Fibroblast of the aortic adventitia (primary cell): ENCODE data around the gene FADS2. TPM values are rescaled to one million over a fixed set of nuclear protein-coding genes. Genes with fewer than 3 reads are reported as not detected.
A peak's percentile ranks its signal among the peaks of the same experiment; 100 is the strongest.

Experiments
- DNase-seq: peaks from one replicate; pipeline ENCODE4 v3.0.0-alpha.2; 2010; ENCODE audit warnings: low read depth
- H3K4me3 ChIP-seq: 2 replicates; pipeline ENCODE4 v1.5.1; 2011; ENCODE audit warnings: low read depth, mild to moderate bottlenecking, control low read depth, low read length, moderate library complexity
- CTCF ChIP-seq: IDR thresholded peaks from 2 replicates; pipeline ENCODE4 v1.5.1; 2011; ENCODE audit warnings: mild to moderate bottlenecking, low read length, control low read depth, inconsistent platforms; ENCODE audit not compliant: insufficient read depth
- total RNA-seq: library from RNA; depleted of rRNA; stranded (reverse); fragments of >200 nt; gene quantifications from 2 replicates; pipeline ENCODE4 v1.2.3, GENCODE V29; 2012; ENCODE audit warnings: low replicate concordance

The FADS2 gene
- total RNA-seq, 1 donor = 125 TPM

DNA sequence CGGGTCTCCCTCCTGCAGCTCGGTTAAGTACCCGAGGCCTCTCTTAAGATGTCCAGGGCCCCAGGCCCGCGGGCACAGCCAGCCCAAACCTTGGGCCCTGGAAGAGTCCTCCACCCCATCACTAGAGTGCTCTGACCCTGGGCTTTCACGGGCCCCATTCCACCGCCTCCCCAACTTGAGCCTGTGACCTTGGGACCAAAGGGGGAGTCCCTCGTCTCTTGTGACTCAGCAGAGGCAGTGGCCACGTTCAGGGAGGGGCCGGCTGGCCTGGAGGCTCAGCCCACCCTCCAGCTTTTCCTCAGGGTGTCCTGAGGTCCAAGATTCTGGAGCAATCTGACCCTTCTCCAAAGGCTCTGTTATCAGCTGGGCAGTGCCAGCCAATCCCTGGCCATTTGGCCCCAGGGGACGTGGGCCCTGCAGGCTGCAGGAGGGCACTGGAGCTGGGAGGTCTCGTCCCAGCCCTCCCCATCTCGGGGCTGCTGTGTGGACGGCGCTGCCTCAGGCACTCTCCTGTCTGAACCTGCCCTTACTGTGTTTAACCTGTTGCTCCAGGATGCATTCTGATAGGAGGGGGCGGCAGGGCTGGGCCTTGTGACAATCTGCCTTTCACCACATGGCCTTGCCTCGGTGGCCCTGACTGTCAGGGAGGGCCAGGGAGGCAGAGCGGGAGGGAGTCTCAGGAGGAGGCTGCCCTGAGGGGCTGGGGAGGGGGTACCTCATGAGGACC lies 38.3 kb downstream of the FADS2 start:
- no peak for DNase-seq
- H3K4me3 ChIP-seq = no peak overlapping the region
- no peak for TF ChIP-seq CTCF

GRCh38 chr11:61866958-61867343 lies 38.9 kb downstream of the FADS2 start:
- no peak for DNase-seq
- no peak for TF ChIP-seq CTCF

GRCh38 chr11:61868571-61869428 lies 40.7 kb downstream of the FADS2 start:
- no peak for DNase-seq
- TF ChIP-seq CTCF = no peak
- no peak overlapping the region for H3K4me3 ChIP-seq

More at GRCh38 chr11:61866958-61867343, 38.9 kb downstream of the FADS2 start:
- H3K4me3 ChIP-seq = no peak overlapping the region

DNA sequence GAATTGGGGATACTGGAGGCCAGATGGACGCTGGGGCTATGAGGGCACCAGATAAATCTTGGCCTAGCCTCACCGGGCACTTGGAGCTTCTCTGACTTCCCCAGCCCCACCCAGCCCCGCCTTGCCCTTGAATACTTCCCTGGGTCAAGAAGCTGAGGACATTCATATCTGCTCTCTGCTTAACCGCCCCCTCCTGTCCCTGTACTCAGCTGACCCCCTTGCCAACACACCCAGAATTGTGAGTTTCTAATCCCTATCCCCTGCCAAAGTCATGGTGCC lies 41.3 kb downstream of the FADS2 start:
- no peak overlapping the region for H3K4me3 ChIP-seq
- no peak for TF ChIP-seq CTCF
- no peak for DNase-seq

DNA sequence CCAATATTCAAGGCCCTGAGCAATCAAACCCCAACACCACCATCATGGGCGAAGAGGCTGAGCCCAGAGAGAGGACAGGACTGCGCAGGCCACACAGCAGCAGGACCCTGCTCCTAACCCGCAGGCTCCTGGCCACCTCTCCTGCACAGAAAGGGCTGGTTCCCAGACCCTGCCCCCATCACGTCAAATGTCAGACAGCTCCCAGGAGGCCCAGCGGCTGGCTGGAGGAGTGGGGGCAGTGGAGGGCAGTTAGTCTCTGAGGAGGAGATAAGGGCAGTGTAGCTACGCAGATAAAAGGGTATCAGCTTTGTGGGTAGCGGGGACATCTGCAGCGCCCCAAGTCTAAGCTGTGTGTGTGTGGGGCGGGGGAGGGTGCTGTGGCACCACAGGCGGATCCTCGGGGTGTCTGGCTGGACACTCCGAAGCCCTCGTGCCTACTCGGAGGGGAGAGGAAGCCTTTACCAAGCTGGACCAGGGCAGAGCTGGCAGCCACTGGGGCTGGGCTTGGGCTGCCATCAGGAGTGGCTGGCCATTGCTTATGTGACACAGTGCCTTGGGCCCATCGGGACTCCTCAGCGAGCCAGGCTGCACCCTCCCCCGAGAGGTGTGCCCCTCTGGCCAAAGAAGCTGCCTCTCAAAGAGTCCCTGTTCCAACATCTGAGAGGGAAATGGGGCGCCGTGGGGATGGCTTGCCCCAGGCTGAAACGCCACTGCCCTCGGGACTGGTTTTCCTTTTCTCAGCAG lies 41.8 kb downstream of the FADS2 start:
- no peak for DNase-seq
- H3K4me3 ChIP-seq = no peak overlapping the region
- TF ChIP-seq CTCF = no peak

- TF ChIP-seq CTCF = no peak
- H3K4me3 ChIP-seq = no peak overlapping the region
- peak; percentile 50 for DNase-seq
These were observed 42.5 kb downstream of the FADS2 start for GRCh38 chr11:61870541-61871031.
